T follicular helper cell (primary cell): ENCODE data around the gene PDSS2.
"Not testable (repeated sequence)": the region's sequence is repeated elsewhere in the genome, so short reads cannot be mapped to it uniquely, and the experiment has no call there.

Source experiments
- DNase-seq: peaks from one replicate; pipeline ENCODE4 v3.0.0-alpha.2; 2020; ENCODE audit warnings: low read depth

Gene PDSS2

DNA sequence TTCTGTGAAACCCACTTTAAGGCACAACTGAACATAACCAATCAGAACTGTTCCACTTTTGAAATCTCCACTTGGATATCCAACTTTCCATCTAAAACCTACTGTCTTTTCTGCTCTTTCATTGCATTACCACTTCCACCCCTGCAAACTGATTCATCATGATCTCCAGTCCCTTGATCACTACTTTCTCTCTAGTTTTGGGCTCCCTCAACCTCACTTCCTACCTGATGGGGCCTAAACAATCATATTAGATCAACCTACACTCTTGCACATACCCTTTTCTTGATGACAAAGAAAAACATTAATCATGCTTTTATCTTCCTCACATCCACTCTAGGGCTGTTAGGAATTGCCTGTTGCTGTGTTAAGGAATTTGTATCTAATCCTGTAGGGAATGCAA is 137.6 kb downstream of the PDSS2 start:
- no peak for DNase-seq

GRCh38 chr6:107319906-107320530 is 139.3 kb downstream of the PDSS2 start:
- DNase-seq = no peak

GRCh38 chr6:107318100-107318736 is 141.1 kb downstream of the PDSS2 start:
- no peak for DNase-seq

- DNase-seq = no peak
These were observed 144.2 kb downstream of the PDSS2 start for GRCh38 chr6:107315114-107315513.

- DNase-seq = no peak
These were observed 144.8 kb downstream of the PDSS2 start for GRCh38 chr6:107314531-107314939.

DNA sequence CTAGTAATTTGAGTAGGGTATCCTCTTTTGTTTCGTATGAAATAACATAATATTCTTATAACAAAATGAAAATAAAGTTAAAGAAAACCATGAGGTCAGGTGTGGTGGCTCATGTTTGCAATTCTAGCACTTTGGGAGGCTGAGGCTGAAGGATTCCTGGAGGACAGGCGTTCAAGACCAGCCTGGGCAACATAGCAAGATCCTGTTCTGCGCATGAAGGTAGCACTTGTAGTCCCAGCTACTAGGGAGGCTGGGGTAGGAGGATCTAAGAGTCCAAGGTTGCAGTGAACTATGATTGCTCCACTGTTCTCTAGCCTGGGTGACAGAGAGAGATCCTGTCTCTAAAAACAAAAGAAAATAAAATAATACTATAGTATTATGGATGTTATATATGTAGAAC is 145.6 kb downstream of the PDSS2 start:
- no peak for DNase-seq

GRCh38 chr6:107310362-107310761 is 149.0 kb downstream of the PDSS2 start:
- DNase-seq = no peak

DNA sequence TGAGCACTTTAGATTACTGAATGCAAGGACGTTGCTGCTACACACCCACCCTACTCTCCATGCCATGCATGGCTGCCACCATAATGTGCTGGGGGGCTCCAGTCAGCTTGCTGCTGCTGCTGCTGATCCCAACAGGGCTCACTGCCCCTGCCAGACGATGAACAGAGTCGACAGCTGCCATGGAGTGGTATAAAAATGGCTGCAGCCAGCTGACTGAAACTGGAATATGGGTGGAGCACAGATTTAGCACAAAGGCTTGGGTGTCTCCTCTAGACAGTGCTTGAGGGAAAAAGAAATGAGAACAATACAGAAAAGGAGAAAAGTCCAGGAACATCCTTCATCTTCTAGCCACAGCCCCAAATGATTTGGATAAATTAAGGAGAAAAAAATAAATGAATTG is 150.7 kb downstream of the PDSS2 start:
- DNase-seq = no peak

DNA sequence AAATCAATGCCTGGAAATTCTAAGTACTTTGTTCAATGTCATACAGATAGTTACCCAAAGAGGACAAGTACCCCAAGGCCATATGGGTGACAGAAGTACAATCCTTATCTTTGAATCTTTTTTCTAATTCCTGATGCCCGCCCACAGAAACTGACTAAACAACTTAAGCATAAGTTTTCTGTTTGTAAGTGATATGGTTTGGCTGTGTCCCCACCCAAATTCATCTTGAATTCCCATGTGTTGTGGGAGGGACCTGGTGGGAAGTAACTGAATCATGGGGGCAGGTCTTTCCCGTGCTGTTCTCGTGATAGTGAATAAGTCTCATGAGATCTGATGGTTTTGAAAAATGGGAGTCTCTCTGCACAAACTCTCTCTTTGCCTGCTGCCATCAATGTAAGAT is 153.4 kb downstream of the PDSS2 start:
- DNase-seq = not testable (repeated sequence)

DNA sequence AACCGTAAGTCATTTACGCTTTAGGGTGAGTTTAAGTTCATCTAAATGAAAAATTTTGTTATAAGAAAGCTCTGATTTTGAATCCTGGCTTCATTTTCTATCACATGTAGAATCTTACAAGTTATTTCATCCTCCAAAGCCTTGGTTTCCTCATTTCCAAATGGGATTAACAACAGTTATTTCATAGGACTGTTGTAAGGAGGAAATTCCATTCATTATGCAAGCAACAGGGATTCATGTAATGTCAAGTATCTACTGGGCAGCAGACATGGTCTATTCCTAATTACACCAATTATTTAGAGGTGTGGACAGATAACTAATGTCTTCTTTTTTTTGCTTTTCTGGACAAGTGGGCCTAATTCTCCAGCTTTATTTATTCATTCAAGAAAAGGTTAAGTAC is 154.0 kb downstream of the PDSS2 start:
- no peak for DNase-seq

DNA sequence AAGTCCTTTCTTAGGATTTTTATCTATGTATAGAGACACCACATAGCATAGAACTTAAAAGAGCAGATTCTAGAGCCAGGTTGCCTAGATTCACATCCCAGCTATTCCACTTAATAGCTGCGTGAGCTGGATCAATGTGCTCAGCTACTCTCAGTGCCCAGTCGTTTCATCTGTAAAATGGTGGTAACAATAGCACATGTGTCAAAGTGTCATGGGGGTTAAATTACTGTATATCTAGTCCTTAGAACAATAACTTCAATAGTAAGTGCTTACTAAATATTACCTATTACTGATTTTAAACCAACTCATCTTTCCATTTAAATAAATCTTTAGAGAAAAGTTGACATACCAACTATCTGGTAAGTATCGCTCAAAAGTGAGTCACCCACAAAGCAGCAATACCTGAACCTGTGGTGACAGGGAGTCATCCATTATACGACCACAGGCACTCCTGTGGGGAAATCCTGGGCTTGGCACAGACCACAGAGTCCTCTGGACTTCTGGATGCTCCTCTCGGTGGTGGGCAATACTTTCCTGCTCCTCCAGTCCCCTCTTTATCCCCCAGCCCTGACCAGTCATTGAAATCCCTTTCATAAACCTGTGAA is 154.8 kb downstream of the PDSS2 start:
- DNase-seq = no peak

DNA sequence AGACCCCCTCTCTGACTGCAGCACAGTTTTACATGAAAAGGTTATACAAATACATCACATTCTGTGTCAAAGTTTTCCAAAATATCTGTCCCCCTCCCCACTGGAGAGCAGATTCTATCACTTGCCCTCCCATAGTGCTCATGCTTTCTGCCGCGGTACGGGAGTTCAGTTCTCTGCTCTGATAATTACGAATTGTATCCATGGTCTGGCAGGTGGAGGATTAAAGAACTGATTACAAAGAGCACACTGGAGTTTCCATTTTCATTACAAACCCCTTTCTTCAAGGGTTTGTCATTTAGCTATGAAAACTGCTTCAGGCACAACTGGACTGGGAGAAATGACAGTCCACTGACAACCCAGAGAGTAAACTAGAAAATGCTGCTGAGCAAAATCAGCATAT is 166.0 kb downstream of the PDSS2 start:
- DNase-seq = no peak

DNA sequence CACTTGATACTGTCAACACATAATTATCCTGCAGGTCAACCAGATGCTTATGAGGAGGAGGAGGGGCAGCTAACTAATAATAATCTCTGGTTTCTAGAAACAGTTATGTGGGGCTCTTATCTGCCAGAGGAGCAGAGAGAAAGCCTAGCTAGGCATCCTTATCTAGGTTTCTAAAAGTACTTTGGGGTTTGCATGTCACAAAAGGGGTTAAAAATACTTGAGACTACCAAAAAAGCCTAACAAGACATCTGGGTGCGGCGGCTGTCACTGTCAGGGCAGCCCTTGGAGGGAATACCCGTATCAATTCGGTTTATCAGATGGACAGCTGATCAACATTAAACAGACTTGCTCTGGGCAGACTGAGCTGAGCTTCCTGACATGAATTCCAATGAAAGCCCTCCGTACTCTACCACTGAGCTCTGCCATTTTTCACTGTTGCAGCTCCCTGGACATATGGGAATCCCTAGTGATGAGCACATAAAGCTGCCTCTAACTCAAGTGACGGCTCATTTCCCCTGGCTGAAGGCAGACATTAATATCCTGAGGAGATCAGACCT is 166.6 kb downstream of the PDSS2 start:
- DNase-seq = no peak

DNA sequence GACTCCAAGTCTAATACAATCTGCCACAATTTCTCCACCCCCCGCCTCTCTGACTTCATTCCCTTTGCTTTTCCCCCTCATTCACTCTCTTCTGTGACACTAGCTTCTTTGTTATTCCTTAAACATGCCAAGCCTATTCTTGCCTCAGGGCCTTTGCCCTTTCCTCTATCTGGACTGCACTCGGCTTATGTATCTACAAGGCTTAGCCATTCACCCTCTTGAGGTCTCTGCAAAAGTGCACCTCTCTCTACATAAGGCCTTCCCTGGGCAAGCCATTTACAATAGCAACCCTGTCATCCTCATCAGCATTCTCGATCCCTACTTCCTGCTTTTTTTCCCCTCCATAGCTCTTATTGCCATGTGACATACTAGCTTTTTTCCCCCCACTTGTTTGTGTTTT is 168.9 kb downstream of the PDSS2 start:
- DNase-seq = no peak

GRCh38 chr6:107289258-107289657 is 170.1 kb downstream of the PDSS2 start:
- not testable (repeated sequence) for DNase-seq

- DNase-seq = not testable (repeated sequence)
These were observed 173.7 kb downstream of the PDSS2 start for GRCh38 chr6:107285683-107286082.

DNA sequence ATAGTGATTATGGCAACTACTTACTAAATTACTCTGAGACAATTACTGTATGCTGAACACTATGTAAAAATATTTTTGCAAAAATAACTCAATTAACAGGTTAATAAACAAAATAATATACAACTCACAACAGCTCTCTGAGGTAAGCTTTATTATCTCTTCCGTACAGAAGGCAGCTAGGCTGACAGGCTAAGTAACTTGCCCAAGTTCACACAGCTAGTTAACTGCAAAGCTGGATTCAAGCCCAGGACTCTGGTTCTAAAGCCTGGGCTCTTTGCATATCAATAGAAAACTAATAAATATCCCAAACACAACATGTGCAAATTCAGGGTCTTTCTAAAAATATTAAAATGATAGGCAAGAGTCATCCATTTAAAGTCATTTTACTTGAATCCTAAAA is 174.6 kb downstream of the PDSS2 start:
- DNase-seq = no peak

GRCh38 chr6:107280791-107281190 is 178.6 kb downstream of the PDSS2 start:
- DNase-seq = no peak

DNA sequence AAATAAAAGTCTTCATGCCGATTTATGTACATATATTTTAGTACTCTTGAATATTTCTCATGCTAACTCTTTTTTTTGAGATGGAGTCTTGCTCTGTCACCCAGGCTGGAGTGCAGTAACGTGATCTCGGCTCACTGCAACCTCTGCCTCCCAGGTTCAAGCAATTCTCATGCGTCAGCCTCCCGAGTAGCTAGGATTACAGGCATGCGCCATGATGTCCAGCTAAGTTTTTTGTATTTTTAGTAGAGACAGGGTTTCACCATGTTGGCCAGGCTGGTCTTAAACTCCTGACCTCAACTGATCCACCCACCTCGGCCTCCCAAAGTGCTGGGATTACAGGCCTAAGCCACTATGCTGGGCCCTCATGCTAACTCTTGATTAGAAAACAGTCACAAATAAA is 179.4 kb downstream of the PDSS2 start:
- DNase-seq = not testable (repeated sequence)

- no peak for DNase-seq
These were observed 184.0 kb downstream of the PDSS2 start for GRCh38 chr6:107275330-107275865.

DNA sequence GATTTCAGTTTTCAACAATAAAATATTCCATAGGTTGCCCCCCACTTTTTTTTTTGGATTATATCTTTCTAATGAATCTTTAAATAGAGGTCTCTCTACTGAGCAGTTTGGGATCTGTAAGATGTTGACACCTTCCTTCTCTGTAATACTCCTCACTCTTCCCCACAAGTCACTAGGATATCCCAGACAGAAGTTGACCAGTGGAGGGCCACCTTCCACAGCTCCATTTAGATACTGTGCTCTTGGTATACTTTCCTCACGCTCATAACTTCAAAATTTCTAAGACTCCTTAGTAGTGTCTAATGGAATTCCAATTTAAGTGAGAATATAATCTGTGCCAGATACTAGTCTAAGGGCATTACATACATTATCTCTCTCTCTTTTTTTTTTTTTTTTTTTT is 185.1 kb downstream of the PDSS2 start:
- DNase-seq = no peak

GRCh38 chr6:107272246-107272645 is 187.1 kb downstream of the PDSS2 start:
- DNase-seq = no peak

- no peak for DNase-seq
These were observed 188.1 kb downstream of the PDSS2 start for GRCh38 chr6:107271208-107271790.
